GM12878 (cell line): ENCODE measurements around the gene SHC1. TPM values are rescaled to one million over a fixed set of nuclear protein-coding genes. Genes with fewer than 3 reads are reported as not detected.

Experiments used
- ATAC-seq: fragments of 200-7000 bp; cut with Tn5 transposase; 3 replicates; pipeline ENCODE4 v1.9.1; 2020; ENCODE audit warnings: mild to moderate bottlenecking, moderate library complexity
- BruUV-seq: library from RNA; stranded (reverse); fragments of 400-500 nt; replicated peaks from 2 replicates; lab custom pipeline; 2021; lab: Mats Ljungman, UMichigan
- CTCF ChIA-PET: fragments of 300-600 bp; sonication (Branson Sonifier 250); formaldehyde crosslinking; extraction: SDS; loops from one replicate; lab custom pipeline; 2021; ENCODE audit warnings: inconsistent platforms; lab: Yijun Ruan, JAX
- POLR2A ChIA-PET: fragments of 350-600 bp; formaldehyde crosslinking; extraction: SDS; loops from one replicate; lab custom pipeline; 2021; ENCODE audit warnings: inconsistent platforms; lab: Charles Lee
- RAD21 ChIA-PET: fragments of 300-600 bp; sonication (Branson Sonifier 250); formaldehyde crosslinking; loops from one replicate; lab custom pipeline; 2023; ENCODE audit warnings: antibody characterized with exemption; ENCODE audit not compliant: unreplicated experiment; lab: Charles Lee
- SMC1A ChIA-PET: fragments of 300-600 bp; sonication (Branson Sonifier 250); formaldehyde crosslinking; loops from one replicate; lab custom pipeline; 2023; ENCODE audit not compliant: unreplicated experiment, uncharacterized antibody; lab: Charles Lee
- DNase-seq: peaks from one replicate; pipeline ENCODE4 v3.0.0-alpha.2; 2011; ENCODE audit warnings: low read depth, low spot score
- FAIRE-seq: peaks from 3 replicates; lab custom pipeline; 2011; peaks lifted over from hg19 to GRCh38; lab: Jason Lieb, UNC
- H2AFZ ChIP-seq: 2 replicates; pipeline ENCODE4 v1.6.0; 2011; ENCODE audit warnings: low read depth, low read length, control low read depth; ENCODE audit not compliant: control insufficient read depth
- H3K27ac ChIP-seq: 2 replicates; pipeline ENCODE4 v1.5.1; 2011; ENCODE audit warnings: control low read depth; ENCODE audit not compliant: control insufficient read depth, insufficient read depth
- H3K27me3 ChIP-seq, 2 experiments: replicated peaks in 1 of 2; 2 replicates each; pipeline versions ENCODE4 v1.6.0 to v1.6.1; 2011; ENCODE audit warnings: low read length in 1 of 2; ENCODE audit not compliant: control insufficient read depth in 2 of 2, insufficient read depth in 2 of 2
- H3K36me3 ChIP-seq, 2 experiments: 2 replicates each; pipeline ENCODE4 v1.5.1; 2011; ENCODE audit warnings: low read length in 1 of 2; ENCODE audit not compliant: control insufficient read depth in 2 of 2, insufficient read depth in 2 of 2
- H3K4me1 ChIP-seq: 2 replicates; pipeline ENCODE4 v1.6.1; 2011; ENCODE audit warnings: mild to moderate bottlenecking, low read length, moderate library complexity, mixed read lengths; ENCODE audit not compliant: control insufficient read depth, insufficient read depth
- H3K4me2 ChIP-seq: 2 replicates; pipeline ENCODE4 v1.6.0; 2011; ENCODE audit warnings: control low read depth; ENCODE audit not compliant: control insufficient read depth, insufficient read depth
- H3K4me3 ChIP-seq: fragments of 200-600 bp; sonication (generic); 2 replicates; pipeline ENCODE4 v1.5.1; 2016
- H3K79me2 ChIP-seq: 2 replicates; pipeline ENCODE4 v1.6.0; 2011; ENCODE audit warnings: low read length; ENCODE audit not compliant: control insufficient read depth, insufficient read depth
- H3K9ac ChIP-seq: 2 replicates; pipeline ENCODE4 v1.8.0; 2011; ENCODE audit warnings: low read length, control low read depth, mixed read lengths; ENCODE audit not compliant: control insufficient read depth, insufficient read depth
- H3K9me3 ChIP-seq: replicated peaks from 3 replicates; pipeline ENCODE4 v1.5.1; 2011; ENCODE audit warnings: mild to moderate bottlenecking, low read length; ENCODE audit not compliant: control insufficient read depth, insufficient read depth
- H4K20me1 ChIP-seq: 2 replicates; pipeline ENCODE4 v1.6.0; 2011; ENCODE audit not compliant: control insufficient read depth, insufficient read depth
- BHLHE40 ChIP-seq, 2 experiments: fragments of 450-650 bp in 1 of 2; IDR thresholded peaks; 2 replicates each; pipeline ENCODE4 v1.6.1; 2011 to 2017; ENCODE audit warnings: low read depth in 2 of 2, borderline replicate concordance in 1 of 2, improper control_type of control experiment in 1 of 2, low read length in 1 of 2, mild to moderate bottlenecking in 1 of 2
- CBX3 ChIP-seq: fragments of 200-600 bp; sonication (generic); IDR thresholded peaks from 2 replicates; pipeline ENCODE4 v1.6.1; 2016; ENCODE audit warnings: low read depth, borderline replicate concordance
- CHD1 ChIP-seq: IDR thresholded peaks from 2 replicates; pipeline ENCODE4 v1.6.1; 2012; ENCODE audit warnings: low read depth, low read length, improper control_type of control experiment
- CHD2 ChIP-seq: IDR thresholded peaks from 2 replicates; pipeline ENCODE4 v1.6.1; 2011; ENCODE audit warnings: low read depth, low read length, improper control_type of control experiment, borderline replicate concordance
- EED ChIP-seq: sonication (generic); IDR thresholded peaks from 2 replicates; pipeline ENCODE4 v1.6.1; 2016; ENCODE audit warnings: antibody characterized with exemption, low read depth
- ETV6 ChIP-seq, 2 experiments: fragments of 450-650 bp in 1 of 2; IDR thresholded peaks in 1 of 2; conservative IDR thresholded peaks in 1 of 2; 2 replicates each; pipeline ENCODE4 v1.6.1; 2014; ENCODE audit warnings: antibody characterized with exemption in 1 of 2, borderline replicate concordance in 1 of 2, low read depth in 1 of 2, mild to moderate bottlenecking in 1 of 2, moderate library complexity in 1 of 2
- HSF1 ChIP-seq: fragments of 150-350 bp; IDR thresholded peaks from 2 replicates; pipeline ENCODE4 v1.6.1; 2014; ENCODE audit warnings: mild to moderate bottlenecking, low read depth, low read length
- IKZF1 ChIP-seq: fragments of 450-650 bp; conservative IDR thresholded peaks from 2 replicates; pipeline ENCODE4 v1.6.1; 2017; ENCODE audit warnings: antibody characterized with exemption, mild to moderate bottlenecking
- MEF2B ChIP-seq: fragments of 450-650 bp; IDR thresholded peaks from 2 replicates; pipeline ENCODE4 v1.6.1; 2018; ENCODE audit warnings: mild to moderate bottlenecking, moderate library complexity; ENCODE audit not compliant: partially characterized antibody, poor library complexity, severe bottlenecking
- NRF1 ChIP-seq: conservative IDR thresholded peaks from 2 replicates; pipeline ENCODE4 v1.6.1; 2011; ENCODE audit warnings: mild to moderate bottlenecking, low read depth, low read length, improper control_type of control experiment
- RBBP5 ChIP-seq: fragments of 200-600 bp; sonication (generic); conservative IDR thresholded peaks from 2 replicates; pipeline ENCODE4 v1.6.1; 2016
- RELB ChIP-seq: fragments of 450-650 bp; IDR thresholded peaks from 2 replicates; pipeline ENCODE4 v1.6.1; 2017; ENCODE audit warnings: low read depth, mild to moderate bottlenecking, moderate library complexity
- ZNF207 ChIP-seq: fragments of 450-650 bp; IDR thresholded peaks from 2 replicates; pipeline ENCODE4 v1.6.1; 2014; ENCODE audit warnings: antibody characterized with exemption, mild to moderate bottlenecking, borderline replicate concordance
- ZNF687 ChIP-seq: fragments of 450-650 bp; IDR thresholded peaks from 2 replicates; pipeline ENCODE4 v1.6.1; 2017; ENCODE audit warnings: mild to moderate bottlenecking, moderate library complexity
- WGBS: methylation state at CpG from one replicate; pipeline ENCODE4 v1.1.6; 2016; ENCODE audit warnings: low lambda C conversion rate; ENCODE audit not compliant: insufficient replicate concordance, insufficient coverage; ENCODE audit errors: missing lambda C conversion rate; 5-methylcytosine and 5-hydroxymethylcytosine counted together
- in situ Hi-C: fragments of 300-500 bp; cut with MboI; formaldehyde crosslinking; loops from 9 replicates; pipeline ENCODE4 v1.14.3; 2018; ENCODE audit warnings: mixed read lengths
- intact Hi-C: fragments of 100-400 bp; cut with micrococcal nuclease; formaldehyde crosslinking; loops from one replicate; pipeline ENCODE4 v1.14.2; 2022; ENCODE audit not compliant: unreplicated experiment
- polyA plus RNA-seq, 11 experiments: library from polyadenylated mRNA; depleted of rRNA in 4 of 11; unstranded in 6 of 11; stranded (reverse) in 5 of 11; fragments of >200 nt; fragmentation: Nextera tagmentation in 4 of 11; fragmentation: Illumina TruSeq in 1 of 11; extraction: Ambion mirVana in 4 of 11; extraction: Trizol in 1 of 11; gene quantifications; 1 replicate in 1 of 11; 2 replicates in 10 of 11; pipeline versions ENCODE4 v1.2.1 to v1.2.3, GENCODE V29; 2011 to 2016; ENCODE audit warnings: inconsistent platforms in 2 of 11, missing spikeins in 2 of 11, low read depth in 1 of 11
- total RNA-seq, 4 experiments: library from RNA; depleted of rRNA in 3 of 4; stranded (reverse); fragments of >200 nt in 3 of 4; fragmentation: Illumina TruSeq in 1 of 4; extraction: Trizol in 1 of 4; gene quantifications; 2 replicates each; pipeline versions ENCODE4 v1.2.1 to v1.2.3, GENCODE V29; 2013 to 2021

Gene SHC1
- total and polyA plus RNA-seq, 10 of the 15 experiments (the other 5 are each of a cell fraction or from before 2014, with no cell fraction given) = 2.6 to 49.3 (median 25.2) TPM

GRCh38 chr1:155014709-155015508 lies 44.4 kb upstream of the SHC1 start:
- Histone ChIP-seq H3K9ac (no peak overlapping the region), H3K27ac (no peak overlapping the region), H3K4me2 (no peak overlapping the region), H2AFZ (no peak overlapping the region), H3K36me3 (peaks cover 0 to 22% of the 10 kb centered on the region in 2 experiments; a peak in 3 of 4 replicates), H3K9me3 (no peaks in the 10 kb centered on the region), H3K79me2 (peaks cover under 1% of the 10 kb centered on the region), H3K4me1 (peaks cover 32% of the 10 kb centered on the region), H3K4me3 (no peak overlapping the region), H4K20me1 (no peaks in the 10 kb centered on the region), H3K27me3 (no peaks in the 10 kb centered on the region)
- intact Hi-C loops = no loop called here
- ChIA-PET SMC1A (interaction anchor here (0.9 to 2.8 kb wide), 5 partner anchors 15 to 455 kb away, joined by 3 to 14 read pairs (median 4); no protein-coding TSS in a partner anchor), POLR2A (no interaction called here), CTCF (interaction anchor here (1.0 to 3.1 kb wide), 2 partner anchors 32 to 70 kb away, joined by 3 to 22 read pairs; partner anchors contain the start of gene FLAD1), RAD21 (interaction anchor here (1.0 to 1.3 kb wide), 2 partner anchors 11 to 16 kb away, joined by 3 to 4 read pairs; no protein-coding TSS in a partner anchor)
- BruUV-seq = no TSS peak
- in situ Hi-C loops = no loop called here
- no peak for DNase-seq
- no peak for ATAC-seq
- WGBS = 97% methylated on average over 30 of the region's 31 CpGs
- FAIRE-seq = no peak
- no peak for TF ChIP-seq CHD1
- no peak for TF ChIP-seq ZNF207
- TF ChIP-seq MEF2B = no peak
- TF ChIP-seq CHD2 = no peak
- TF ChIP-seq IKZF1 = no peak
- TF ChIP-seq EED = no peak
- TF ChIP-seq RBBP5 = no peak
- no peak for TF ChIP-seq ETV6 (conservative IDR thresholded peaks at IDR 0.05 in 1 of 2, IDR thresholded peaks at IDR 0.05 in 1 of 2; ENCODE audit: borderline replicate concordance in 1 of 2, low read depth in 1 of 2)
- no peak for TF ChIP-seq NRF1
- no peak for TF ChIP-seq HSF1
- TF ChIP-seq ZNF687 = no peak
- TF ChIP-seq CBX3 = no peak
- TF ChIP-seq BHLHE40 (IDR thresholded peaks at IDR 0.05; ENCODE audit: borderline replicate concordance in 1 of 2, low read depth in 2 of 2, low read length in 1 of 2) = no peak
- TF ChIP-seq RELB = no peak
